GM12878 (cell line): Measurements from ENCODE around the gene TPP2. TPM values are rescaled to one million over a fixed set of nuclear protein-coding genes. Genes with fewer than 3 reads are reported as not detected.

Experiments
- ATAC-seq: fragments of 200-7000 bp; cut with Tn5 transposase; 3 replicates; pipeline ENCODE4 v1.9.1; 2020; ENCODE audit warnings: mild to moderate bottlenecking, moderate library complexity
- BruUV-seq: library from RNA; stranded (reverse); fragments of 400-500 nt; replicated peaks from 2 replicates; lab custom pipeline; 2021; lab: Mats Ljungman, UMichigan
- CTCF ChIA-PET: fragments of 300-600 bp; sonication (Branson Sonifier 250); formaldehyde crosslinking; extraction: SDS; loops from one replicate; lab custom pipeline; 2021; ENCODE audit warnings: inconsistent platforms; lab: Yijun Ruan, JAX
- POLR2A ChIA-PET: fragments of 350-600 bp; formaldehyde crosslinking; extraction: SDS; loops from one replicate; lab custom pipeline; 2021; ENCODE audit warnings: inconsistent platforms; lab: Charles Lee
- RAD21 ChIA-PET: fragments of 300-600 bp; sonication (Branson Sonifier 250); formaldehyde crosslinking; loops from one replicate; lab custom pipeline; 2023; ENCODE audit warnings: antibody characterized with exemption; ENCODE audit not compliant: unreplicated experiment; lab: Charles Lee
- SMC1A ChIA-PET: fragments of 300-600 bp; sonication (Branson Sonifier 250); formaldehyde crosslinking; loops from one replicate; lab custom pipeline; 2023; ENCODE audit not compliant: unreplicated experiment, uncharacterized antibody; lab: Charles Lee
- DNase-seq: peaks from one replicate; pipeline ENCODE4 v3.0.0-alpha.2; 2011; ENCODE audit warnings: low read depth, low spot score
- FAIRE-seq: peaks from 3 replicates; lab custom pipeline; 2011; peaks lifted over from hg19 to GRCh38; lab: Jason Lieb, UNC
- H2AFZ ChIP-seq: 2 replicates; pipeline ENCODE4 v1.6.0; 2011; ENCODE audit warnings: low read depth, low read length, control low read depth; ENCODE audit not compliant: control insufficient read depth
- H3K27ac ChIP-seq: 2 replicates; pipeline ENCODE4 v1.5.1; 2011; ENCODE audit warnings: control low read depth; ENCODE audit not compliant: control insufficient read depth, insufficient read depth
- H3K27me3 ChIP-seq, 2 experiments: replicated peaks in 1 of 2; 2 replicates each; pipeline versions ENCODE4 v1.6.0 to v1.6.1; 2011; ENCODE audit warnings: low read length in 1 of 2; ENCODE audit not compliant: control insufficient read depth in 2 of 2, insufficient read depth in 2 of 2
- H3K36me3 ChIP-seq, 2 experiments: 2 replicates each; pipeline ENCODE4 v1.5.1; 2011; ENCODE audit warnings: low read length in 1 of 2; ENCODE audit not compliant: control insufficient read depth in 2 of 2, insufficient read depth in 2 of 2
- H3K4me1 ChIP-seq: 2 replicates; pipeline ENCODE4 v1.6.1; 2011; ENCODE audit warnings: mild to moderate bottlenecking, low read length, moderate library complexity, mixed read lengths; ENCODE audit not compliant: control insufficient read depth, insufficient read depth
- H3K4me2 ChIP-seq: 2 replicates; pipeline ENCODE4 v1.6.0; 2011; ENCODE audit warnings: control low read depth; ENCODE audit not compliant: control insufficient read depth, insufficient read depth
- H3K4me3 ChIP-seq: fragments of 200-600 bp; sonication (generic); 2 replicates; pipeline ENCODE4 v1.5.1; 2016
- H3K79me2 ChIP-seq: 2 replicates; pipeline ENCODE4 v1.6.0; 2011; ENCODE audit warnings: low read length; ENCODE audit not compliant: control insufficient read depth, insufficient read depth
- H3K9ac ChIP-seq: 2 replicates; pipeline ENCODE4 v1.8.0; 2011; ENCODE audit warnings: low read length, control low read depth, mixed read lengths; ENCODE audit not compliant: control insufficient read depth, insufficient read depth
- H3K9me3 ChIP-seq: replicated peaks from 3 replicates; pipeline ENCODE4 v1.5.1; 2011; ENCODE audit warnings: mild to moderate bottlenecking, low read length; ENCODE audit not compliant: control insufficient read depth, insufficient read depth
- H4K20me1 ChIP-seq: 2 replicates; pipeline ENCODE4 v1.6.0; 2011; ENCODE audit not compliant: control insufficient read depth, insufficient read depth
- ZBTB40 ChIP-seq: fragments of 450-650 bp; IDR thresholded peaks from 2 replicates; pipeline ENCODE4 v1.6.1; 2016; ENCODE audit warnings: mild to moderate bottlenecking, moderate library complexity, borderline replicate concordance
- ZNF24 ChIP-seq: fragments of 450-650 bp; IDR thresholded peaks from 2 replicates; pipeline ENCODE4 v1.6.1; 2017; ENCODE audit warnings: antibody characterized with exemption, mild to moderate bottlenecking
- WGBS: methylation state at CpG from one replicate; pipeline ENCODE4 v1.1.6; 2016; ENCODE audit warnings: low lambda C conversion rate; ENCODE audit not compliant: insufficient replicate concordance, insufficient coverage; ENCODE audit errors: missing lambda C conversion rate; 5-methylcytosine and 5-hydroxymethylcytosine counted together
- in situ Hi-C: fragments of 300-500 bp; cut with MboI; formaldehyde crosslinking; loops from 9 replicates; pipeline ENCODE4 v1.14.3; 2018; ENCODE audit warnings: mixed read lengths
- intact Hi-C: fragments of 100-400 bp; cut with micrococcal nuclease; formaldehyde crosslinking; loops from one replicate; pipeline ENCODE4 v1.14.2; 2022; ENCODE audit not compliant: unreplicated experiment
- polyA plus RNA-seq, 11 experiments: library from polyadenylated mRNA; depleted of rRNA in 4 of 11; unstranded in 6 of 11; stranded (reverse) in 5 of 11; fragments of >200 nt; fragmentation: Nextera tagmentation in 4 of 11; fragmentation: Illumina TruSeq in 1 of 11; extraction: Ambion mirVana in 4 of 11; extraction: Trizol in 1 of 11; gene quantifications; 1 replicate in 1 of 11; 2 replicates in 10 of 11; pipeline versions ENCODE4 v1.2.1 to v1.2.3, GENCODE V29; 2011 to 2016; ENCODE audit warnings: inconsistent platforms in 2 of 11, missing spikeins in 2 of 11, low read depth in 1 of 11
- total RNA-seq, 4 experiments: library from RNA; depleted of rRNA in 3 of 4; stranded (reverse); fragments of >200 nt in 3 of 4; fragmentation: Illumina TruSeq in 1 of 4; extraction: Trizol in 1 of 4; gene quantifications; 2 replicates each; pipeline versions ENCODE4 v1.2.1 to v1.2.3, GENCODE V29; 2013 to 2021

Gene TPP2
- total and polyA plus RNA-seq, 10 of the 15 experiments (the other 5 are each of a cell fraction or from before 2014, with no cell fraction given) = 18.4 to 82.3 (median 55.4) TPM

GRCh38 chr13:102679449-102680132 lies 82.8 kb downstream of the TPP2 start:
- H3K27ac ChIP-seq = no peak overlapping the region
- ChIA-PET POLR2A (interaction anchor here (1.0 kb wide), 2 partner anchors 41 to 167 kb away, joined by 3 read pairs; no protein-coding TSS in a partner anchor), RAD21 (no interaction called here), CTCF (no interaction called here), SMC1A (interaction anchor here (0.6 to 1.0 kb wide), 2 partner anchors 24 kb away, joined by 3 read pairs; no protein-coding TSS in a partner anchor)
- H4K20me1 ChIP-seq = no peaks in the 10 kb centered on the region
- DNase-seq (no peak), ATAC-seq (peak; percentile 15; the same call in 1 of the 3 replicates), FAIRE-seq (no peak)
- H3K9ac ChIP-seq = no peak overlapping the region
- no peaks in the 10 kb centered on the region for H3K79me2 ChIP-seq
- WGBS = 81% methylated on average over 3 of the region's 3 CpGs
- no peak overlapping the region for H2AFZ ChIP-seq
- no peak overlapping the region for H3K4me3 ChIP-seq
- H3K36me3 ChIP-seq = peaks cover 0 to 22% of the 10 kb centered on the region in 2 experiments; a peak in 3 of 4 replicates
- no peak overlapping the region for H3K4me2 ChIP-seq
- no peaks in the 10 kb centered on the region for H3K9me3 ChIP-seq
- intact Hi-C loops (no loop called here), in situ Hi-C loops (no loop called here)
- H3K27me3 ChIP-seq = no peaks in the 10 kb centered on the region
- no peaks in the 10 kb centered on the region for H3K4me1 ChIP-seq
- BruUV-seq = no TSS peak
- TF ChIP-seq ZNF24 = no peak
- peak; percentile 83 for TF ChIP-seq ZBTB40
